Mucosa of stomach (tissue), 1 donor: ENCODE data around the gene CDRT15L2.
"Not testable (repeated sequence)": the region's sequence is repeated elsewhere in the genome, so short reads cannot be mapped to it uniquely, and the experiment has no call there.

Experiments used
- H3K27me3 ChIP-seq: one replicate; pipeline ENCODE4 v1.7.0; 2013; ENCODE audit warnings: mild to moderate bottlenecking, low read length; ENCODE audit not compliant: control insufficient read depth, insufficient read depth
- H3K36me3 ChIP-seq: one replicate; pipeline ENCODE4 v1.7.0; 2013; ENCODE audit warnings: low read length; ENCODE audit not compliant: control insufficient read depth, insufficient read depth
- H3K4me1 ChIP-seq: one replicate; pipeline ENCODE4 v1.7.0; 2013; ENCODE audit warnings: mild to moderate bottlenecking, low read length; ENCODE audit not compliant: control insufficient read depth, insufficient read depth
- H3K4me3 ChIP-seq: one replicate; pipeline ENCODE4 v1.7.0; 2013; ENCODE audit warnings: low read length
- H3K9ac ChIP-seq: one replicate; pipeline ENCODE4 v1.7.0; 2013; ENCODE audit warnings: mild to moderate bottlenecking, low read length, moderate library complexity
- H3K9me3 ChIP-seq: one replicate; pipeline ENCODE4 v1.7.0; 2013; ENCODE audit warnings: mild to moderate bottlenecking, low read length, moderate library complexity; ENCODE audit not compliant: control insufficient read depth
- donor health status: Pancreatic carcinoma.

The CDRT15L2 gene

GRCh38 chr17:20579424-20579823 lies at the start of gene CDRT15L2:
TSS of gene CDRT15L2 (plus strand) at chr17:20579724. CDS start at chr17:20579744, 20 bp downstream.
- not testable (repeated sequence) for H3K4me1 ChIP-seq, H3K27me3 ChIP-seq, H3K4me3 ChIP-seq, H3K9me3 ChIP-seq, H3K9ac ChIP-seq, H3K36me3 ChIP-seq

GRCh38 chr17:20530104-20530503 lies 49.4 kb upstream of the CDRT15L2 start:
- H3K4me1 ChIP-seq, H3K27me3 ChIP-seq, H3K9ac ChIP-seq, H3K9me3 ChIP-seq, H3K36me3 ChIP-seq, H3K4me3 ChIP-seq: not testable (repeated sequence)

- not testable (repeated sequence) for H3K4me1 ChIP-seq, H3K4me3 ChIP-seq
Observed at GRCh38 chr17:20532544-20533090, 46.9 kb upstream of the CDRT15L2 start.

GRCh38 chr17:20533206-20533605 lies 46.3 kb upstream of the CDRT15L2 start:
- not testable (repeated sequence) for H3K27me3 ChIP-seq, H3K36me3 ChIP-seq, H3K4me1 ChIP-seq, H3K4me3 ChIP-seq, H3K9me3 ChIP-seq, H3K9ac ChIP-seq

More at GRCh38 chr17:20532544-20533090, 46.9 kb upstream of the CDRT15L2 start:
- H3K9ac ChIP-seq, H3K36me3 ChIP-seq, H3K9me3 ChIP-seq, H3K27me3 ChIP-seq: not testable (repeated sequence)

- H3K4me3 ChIP-seq, H3K9ac ChIP-seq, H3K4me1 ChIP-seq, H3K27me3 ChIP-seq, H3K36me3 ChIP-seq, H3K9me3 ChIP-seq: not testable (repeated sequence)
Observed at GRCh38 chr17:20534711-20535550, 44.6 kb upstream of the CDRT15L2 start.

GRCh38 chr17:20540414-20540813 lies 39.1 kb upstream of the CDRT15L2 start:
- not testable (repeated sequence) for H3K27me3 ChIP-seq, H3K9me3 ChIP-seq, H3K4me3 ChIP-seq, H3K9ac ChIP-seq, H3K36me3 ChIP-seq, H3K4me1 ChIP-seq

- H3K4me3 ChIP-seq, H3K36me3 ChIP-seq, H3K27me3 ChIP-seq, H3K9me3 ChIP-seq, H3K9ac ChIP-seq, H3K4me1 ChIP-seq: not testable (repeated sequence)
Observed at GRCh38 chr17:20540865-20541264, 38.7 kb upstream of the CDRT15L2 start.

GRCh38 chr17:20541853-20542546 lies 37.5 kb upstream of the CDRT15L2 start:
- not testable (repeated sequence) for H3K9ac ChIP-seq, H3K4me1 ChIP-seq, H3K9me3 ChIP-seq, H3K4me3 ChIP-seq, H3K27me3 ChIP-seq, H3K36me3 ChIP-seq

GRCh38 chr17:20547923-20548322 lies 31.6 kb upstream of the CDRT15L2 start:
- H3K36me3 ChIP-seq, H3K9me3 ChIP-seq, H3K4me3 ChIP-seq, H3K4me1 ChIP-seq, H3K9ac ChIP-seq, H3K27me3 ChIP-seq: not testable (repeated sequence)

- H3K9ac ChIP-seq, H3K9me3 ChIP-seq, H3K4me3 ChIP-seq, H3K27me3 ChIP-seq, H3K4me1 ChIP-seq, H3K36me3 ChIP-seq: not testable (repeated sequence)
Observed at GRCh38 chr17:20552920-20553319, 26.6 kb upstream of the CDRT15L2 start.

- H3K27me3 ChIP-seq, H3K4me3 ChIP-seq, H3K36me3 ChIP-seq, H3K9me3 ChIP-seq, H3K9ac ChIP-seq, H3K4me1 ChIP-seq: not testable (repeated sequence)
Observed at GRCh38 chr17:20554728-20555127, 24.8 kb upstream of the CDRT15L2 start.

GRCh38 chr17:20555135-20556010 lies 24.2 kb upstream of the CDRT15L2 start:
- H3K9me3 ChIP-seq, H3K4me1 ChIP-seq, H3K9ac ChIP-seq, H3K36me3 ChIP-seq, H3K4me3 ChIP-seq, H3K27me3 ChIP-seq: not testable (repeated sequence)
